Measurements from ENCODE around the gene KIFC1.
A peak's percentile ranks its signal among the peaks of the same experiment; 100 is the strongest.
"Not testable (repeated sequence)": the region's sequence is repeated elsewhere in the genome, so short reads cannot be mapped to it uniquely, and the experiment has no call there.

Gene KIFC1

DNA sequence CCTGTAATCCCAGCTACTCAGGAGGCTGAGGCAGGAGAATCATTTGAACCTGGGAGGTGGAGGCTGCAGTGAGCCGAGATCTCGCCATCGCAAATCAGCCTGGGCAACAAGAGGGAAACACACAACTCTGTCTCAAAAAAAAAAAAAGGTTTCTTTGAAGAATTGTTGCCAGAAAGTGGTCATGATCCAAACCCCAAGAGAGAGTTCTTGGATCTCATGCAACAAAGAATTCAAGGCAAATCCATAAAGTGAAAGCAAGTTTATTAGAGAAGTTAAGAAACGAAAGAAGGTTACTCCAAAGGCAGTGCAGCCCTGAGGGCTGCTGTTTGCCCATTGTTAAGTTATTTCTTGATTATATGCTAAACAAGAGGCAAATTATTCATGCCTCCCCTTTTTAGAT, 14.5 kb upstream of the KIFC1 start:
- DNase-seq: no peak

DNA sequence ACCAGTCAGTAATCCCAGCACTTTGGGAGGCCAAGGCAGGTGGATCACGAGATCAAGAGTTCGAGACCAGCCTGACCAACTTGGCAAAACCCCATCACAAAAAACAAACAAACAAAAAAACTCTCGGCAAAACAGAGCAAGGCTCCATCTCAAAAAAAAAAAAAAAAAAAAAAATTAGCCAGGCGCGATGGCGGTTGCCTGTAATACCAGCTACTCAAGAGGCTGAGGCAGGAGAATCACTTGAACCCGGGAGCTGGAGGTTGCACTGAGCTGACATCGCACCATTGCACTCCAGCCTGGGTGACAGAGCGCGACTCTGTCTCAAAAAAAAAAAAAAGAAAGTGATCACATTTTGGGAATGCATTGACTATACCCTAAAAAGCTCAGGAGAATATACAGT, 12.4 kb upstream of the KIFC1 start:
- DNase-seq: not testable (repeated sequence)

DNA sequence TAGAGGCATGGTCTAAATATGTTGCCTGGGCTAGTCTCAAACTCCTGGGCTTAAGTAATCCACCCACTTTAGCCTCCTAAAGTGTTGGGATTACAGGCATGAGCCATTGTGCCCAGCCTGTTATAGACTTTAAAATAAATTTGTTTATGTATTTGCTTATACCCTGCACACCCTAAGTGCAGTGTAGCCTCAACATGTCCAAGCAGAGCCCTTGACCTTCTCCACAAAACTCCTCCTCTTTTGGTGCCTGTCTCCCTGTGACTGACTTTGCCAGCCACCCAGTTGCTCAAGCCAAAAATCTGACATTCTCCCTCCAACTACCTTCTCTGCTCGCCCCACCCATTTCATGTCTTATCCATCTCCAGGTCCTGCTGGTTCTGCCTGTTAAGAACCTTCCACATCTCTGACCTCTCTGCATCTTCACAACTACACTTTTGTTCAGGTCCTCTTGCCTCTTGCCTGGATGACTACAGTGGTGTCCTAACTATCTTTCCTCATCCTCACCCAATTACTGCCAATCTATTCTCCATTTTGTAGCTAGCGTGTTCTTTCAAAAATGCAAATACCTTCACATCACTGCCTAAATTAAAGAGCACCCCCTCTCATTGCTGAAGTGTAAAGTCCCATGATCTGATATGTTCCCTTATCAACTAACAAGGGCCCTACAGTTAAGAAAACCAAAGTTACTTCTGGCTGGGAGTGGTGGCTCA, 11.2 kb upstream of the KIFC1 start:
- DNase-seq: no peak

DNA sequence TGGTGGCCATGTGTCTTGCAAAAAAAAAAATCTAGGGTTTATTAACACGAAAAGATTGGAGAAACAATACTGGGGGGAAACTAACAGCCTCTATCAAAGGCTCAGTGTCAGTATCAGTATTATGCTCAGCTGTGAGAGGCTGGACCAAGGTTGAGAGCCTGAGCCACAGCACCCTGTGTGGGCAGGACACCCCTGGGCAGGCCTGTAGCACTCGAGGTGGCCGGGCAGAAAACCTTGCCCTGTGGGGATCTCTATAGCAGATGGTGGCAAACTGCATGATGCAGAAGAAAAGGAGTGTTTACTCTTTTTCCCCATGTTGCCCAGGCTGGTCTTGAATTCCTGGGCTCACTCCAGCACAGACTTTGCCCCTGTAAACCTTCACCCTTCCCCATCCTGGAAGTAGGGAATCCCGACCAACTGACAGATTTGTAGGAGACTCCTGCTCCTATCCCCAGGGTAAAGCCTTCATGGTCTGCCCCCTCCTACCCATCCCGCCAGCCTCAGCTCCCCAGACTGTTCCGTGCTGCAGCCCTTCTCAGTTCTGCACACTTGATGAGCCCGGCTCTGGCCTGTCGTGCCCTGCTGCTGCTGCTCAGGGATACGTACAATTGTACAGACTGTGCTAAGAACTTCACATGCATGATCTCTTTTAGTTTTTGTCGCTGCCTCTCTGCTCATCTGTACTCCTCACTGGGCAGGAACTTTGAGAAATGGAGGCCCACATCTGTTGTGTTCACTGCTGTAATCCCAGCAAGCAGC, 8.0 kb upstream of the KIFC1 start:
- DNase-seq: no peak

DNA sequence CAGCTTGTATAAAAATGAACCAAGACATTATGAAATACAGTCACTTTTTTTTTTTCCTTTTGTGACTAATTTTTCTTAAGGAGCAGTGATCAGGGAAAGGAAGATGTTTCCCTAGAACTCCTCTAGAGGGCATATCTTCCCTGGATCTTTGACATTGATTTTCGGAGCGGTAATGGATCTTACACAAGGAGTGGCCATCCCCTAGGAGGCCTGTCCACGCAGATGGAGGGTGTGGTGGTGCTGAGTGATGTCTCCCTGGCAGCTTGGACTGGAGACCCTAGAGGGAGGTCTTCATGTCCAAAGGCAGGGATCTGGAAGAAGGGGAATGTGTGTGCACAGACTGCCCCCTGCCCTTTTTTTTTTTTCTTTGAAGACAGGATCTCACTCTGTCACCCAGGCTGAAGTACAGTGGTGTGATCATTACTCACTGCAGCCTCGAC, 7.0 kb upstream of the KIFC1 start:
- no peak for DNase-seq

DNA sequence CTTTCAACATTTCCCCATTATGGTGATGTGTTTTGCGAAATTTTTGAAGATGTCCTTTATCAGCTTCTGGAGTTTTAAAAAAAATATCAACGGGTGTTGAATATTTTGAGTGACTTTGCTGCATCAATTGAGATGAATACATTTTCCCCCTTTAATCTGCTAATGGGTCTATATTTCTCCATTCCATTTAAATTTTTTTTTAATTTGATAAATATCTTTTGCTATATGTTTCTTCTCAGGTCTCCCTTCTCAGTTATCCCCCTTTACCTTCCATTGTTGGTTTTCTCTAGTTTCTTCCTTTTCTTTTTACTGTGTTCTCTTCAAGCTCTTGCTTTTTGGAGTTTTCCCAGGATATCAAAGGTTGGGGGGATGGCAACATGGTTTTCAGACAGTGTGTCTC, 1.4 kb upstream of the KIFC1 start:
- no peak for DNase-seq

DNA sequence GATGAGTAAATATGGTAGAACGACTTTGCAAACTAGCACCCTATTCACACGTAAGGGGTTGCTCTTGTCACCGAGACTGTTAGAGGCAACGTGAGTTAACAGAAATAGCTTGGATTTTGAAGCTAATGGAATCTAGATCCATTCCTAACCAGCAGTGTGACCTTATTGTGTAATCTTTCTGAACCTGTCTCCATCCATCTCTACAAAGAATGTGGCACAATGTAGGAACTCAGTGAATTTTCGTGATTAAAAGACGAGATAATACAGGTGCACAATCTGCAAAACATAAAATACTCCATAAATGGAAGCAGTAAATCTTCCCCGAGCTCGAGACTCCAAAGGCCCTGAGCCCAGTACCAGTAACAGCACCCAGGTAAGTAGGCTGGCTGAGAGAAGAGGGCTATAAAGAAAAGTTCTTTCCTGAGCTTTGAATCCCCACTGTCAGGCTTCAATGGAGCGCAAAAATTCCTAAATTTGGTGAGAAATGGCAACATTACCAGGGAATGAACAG, 801 bp upstream of the KIFC1 start:
- DNase-seq: no peak

DNA sequence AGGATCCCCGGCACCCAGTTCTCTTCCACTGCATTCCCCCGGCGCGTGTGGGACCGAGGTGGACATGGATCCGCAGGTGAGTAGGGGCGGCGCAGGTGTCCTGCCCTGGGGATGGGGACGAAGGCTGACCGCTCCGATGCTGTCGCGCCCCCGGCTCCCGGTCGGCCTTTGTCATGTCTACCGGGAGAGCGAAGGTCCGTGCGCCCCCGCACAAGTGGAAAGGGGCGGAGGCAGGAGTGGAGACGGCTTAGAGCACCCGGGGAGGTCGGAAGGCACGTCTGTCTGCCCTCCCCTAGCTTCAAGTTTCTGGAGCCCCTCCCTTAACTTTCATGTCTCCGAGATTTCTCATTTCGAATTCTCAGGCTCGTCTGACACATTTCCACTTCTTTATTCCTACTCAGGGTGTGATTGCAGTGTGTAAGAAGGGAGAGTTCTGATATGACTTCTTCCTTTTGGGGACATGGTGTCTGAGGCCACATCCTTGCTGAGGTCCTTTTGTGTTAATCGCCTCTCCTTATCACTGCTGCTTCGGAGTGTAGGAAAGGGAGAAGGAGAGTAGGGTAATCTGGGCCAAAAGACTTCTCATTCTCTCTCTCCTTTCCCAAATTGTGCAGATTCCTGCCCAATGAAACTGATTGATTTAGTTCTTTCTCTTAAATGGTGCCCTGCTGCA, 435 bp downstream of the KIFC1 start:
- peak in 2 of 5 donors; percentile 25 to 48 for DNase-seq

DNA sequence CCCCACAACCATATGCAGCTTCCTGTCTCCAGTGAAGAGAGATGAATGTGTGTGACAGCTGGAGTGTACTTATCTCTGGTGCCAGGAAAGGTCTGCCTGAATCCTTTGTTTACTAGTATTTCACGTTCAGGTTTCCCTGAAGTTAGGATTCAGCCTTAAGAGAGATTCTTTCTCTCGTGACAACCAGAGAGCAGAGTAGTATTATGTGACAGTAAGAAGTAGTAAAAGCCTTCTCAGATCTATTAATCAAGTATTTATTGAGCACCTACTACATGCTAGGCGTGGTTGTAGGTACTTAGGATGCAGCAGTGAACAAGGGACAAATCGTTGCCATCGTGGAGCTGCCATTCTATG, 949 bp downstream of the KIFC1 start:
- peak in 1 of 5 donors; percentile 47 for DNase-seq

DNA sequence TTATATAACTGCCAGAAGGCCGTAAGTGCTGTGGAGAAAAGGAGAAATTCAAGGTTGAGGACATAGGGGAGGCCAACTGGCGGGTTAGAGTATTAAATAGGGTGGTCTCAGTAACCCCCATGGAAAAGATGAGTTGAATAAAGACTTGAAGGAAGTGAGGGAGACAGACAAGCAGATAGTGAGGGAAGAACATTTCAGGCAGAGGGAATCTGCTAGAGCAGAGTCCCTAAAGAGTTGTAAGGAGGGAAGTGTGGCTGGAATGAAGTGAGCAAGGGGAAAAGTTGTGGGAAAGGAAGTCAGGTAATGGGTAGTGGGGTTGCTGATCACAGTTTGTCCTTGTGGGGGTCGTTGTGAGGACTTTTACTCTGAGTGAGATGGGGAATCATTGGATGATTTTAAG, 1.4 kb downstream of the KIFC1 start:
- no peak for DNase-seq

DNA sequence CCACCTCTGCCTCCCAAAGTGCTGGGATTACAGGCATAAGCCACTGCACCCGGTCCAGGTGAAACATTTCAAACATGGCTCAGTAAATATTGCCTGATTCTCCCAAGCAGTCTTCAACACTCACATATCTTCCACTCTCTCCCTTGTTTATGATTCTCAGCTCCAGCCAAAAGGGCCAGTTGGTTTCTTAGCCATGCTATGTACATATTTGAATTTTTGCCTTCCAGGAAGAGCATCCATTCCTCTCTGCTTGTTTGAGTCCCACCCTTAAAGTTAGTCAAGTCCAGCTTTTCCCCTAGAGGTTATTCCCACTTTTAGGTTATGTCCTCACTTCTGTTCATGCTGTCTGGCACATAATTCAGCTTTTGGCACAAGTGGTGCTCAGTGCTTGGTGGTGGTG, 5.9 kb downstream of the KIFC1 start:
- DNase-seq: no peak

DNA sequence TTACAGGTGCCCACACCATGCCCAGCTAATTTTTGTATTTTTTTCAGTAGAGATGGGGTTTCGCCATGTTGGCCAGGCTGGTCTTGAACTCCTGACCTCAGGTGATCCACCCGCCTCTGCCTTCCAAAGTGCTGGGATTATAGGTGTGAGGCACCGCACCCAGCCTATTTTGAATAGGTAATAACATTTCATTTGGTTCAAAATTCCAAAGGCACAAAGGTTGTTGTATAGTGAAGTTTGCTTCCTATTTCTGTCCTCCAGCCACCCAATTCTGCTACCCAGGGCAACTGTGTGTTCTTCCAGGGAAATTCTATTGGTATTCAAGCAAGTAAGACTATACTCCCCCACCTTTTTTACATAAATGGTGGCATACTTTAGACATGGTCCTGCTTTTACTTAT, 7.0 kb downstream of the KIFC1 start:
- not testable (repeated sequence) for DNase-seq

DNA sequence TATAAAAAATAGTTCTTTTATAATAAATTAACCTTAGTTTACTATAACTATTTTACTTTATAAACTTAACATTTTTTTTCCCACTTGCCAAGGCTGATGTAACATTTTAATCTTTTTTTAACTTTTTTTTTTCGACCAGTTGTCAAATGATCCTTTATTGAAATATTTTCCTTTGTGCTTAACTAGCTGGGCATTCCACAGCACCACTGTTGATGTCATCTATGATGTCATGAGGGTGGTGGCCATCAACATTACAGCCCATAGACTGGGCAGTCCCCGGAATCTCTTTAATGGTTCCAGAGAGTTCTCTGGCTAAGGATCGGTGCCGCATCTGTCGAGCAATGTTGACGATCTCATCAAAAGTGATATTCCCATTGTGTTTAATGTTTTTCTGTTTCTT, 8.3 kb downstream of the KIFC1 start:
- DNase-seq: not testable (repeated sequence)

DNA sequence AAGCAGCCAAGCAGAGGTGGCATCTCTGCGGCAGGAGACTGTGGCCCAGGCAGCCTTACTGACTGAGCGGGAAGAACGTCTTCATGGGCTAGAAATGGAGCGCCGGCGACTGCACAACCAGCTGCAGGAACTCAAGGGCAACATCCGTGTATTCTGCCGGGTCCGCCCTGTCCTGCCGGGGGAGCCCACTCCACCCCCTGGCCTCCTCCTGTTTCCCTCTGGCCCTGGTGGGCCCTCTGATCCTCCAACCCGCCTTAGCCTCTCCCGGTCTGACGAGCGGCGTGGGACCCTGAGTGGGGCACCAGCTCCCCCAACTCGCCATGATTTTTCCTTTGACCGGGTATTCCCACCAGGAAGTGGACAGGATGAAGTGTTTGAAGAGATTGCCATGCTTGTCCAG, 13.3 kb downstream of the KIFC1 start:
- DNase-seq: no peak

DNA sequence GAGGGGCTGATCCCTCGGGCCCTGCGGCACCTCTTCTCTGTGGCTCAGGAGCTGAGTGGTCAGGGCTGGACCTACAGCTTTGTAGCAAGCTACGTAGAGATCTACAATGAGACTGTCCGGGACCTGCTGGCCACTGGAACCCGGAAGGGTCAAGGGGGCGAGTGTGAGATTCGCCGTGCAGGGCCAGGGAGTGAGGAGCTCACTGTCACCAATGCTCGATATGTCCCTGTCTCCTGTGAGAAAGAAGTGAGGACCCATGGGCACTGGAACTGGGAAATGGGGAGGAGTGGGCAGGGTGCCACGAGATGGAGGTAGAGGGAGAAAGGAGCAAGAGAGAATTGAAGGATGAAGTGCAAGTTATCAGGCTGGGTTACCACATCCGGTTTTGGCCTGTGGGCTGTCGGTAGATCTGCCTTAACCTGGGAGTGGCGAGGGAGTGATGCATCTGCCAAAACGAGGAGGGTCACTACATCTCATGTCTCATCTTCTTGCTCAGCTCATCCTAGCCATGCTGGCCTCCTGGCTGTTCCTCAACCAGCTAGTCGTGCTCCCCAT, 13.8 kb downstream of the KIFC1 start:
- no peak for DNase-seq

DNA sequence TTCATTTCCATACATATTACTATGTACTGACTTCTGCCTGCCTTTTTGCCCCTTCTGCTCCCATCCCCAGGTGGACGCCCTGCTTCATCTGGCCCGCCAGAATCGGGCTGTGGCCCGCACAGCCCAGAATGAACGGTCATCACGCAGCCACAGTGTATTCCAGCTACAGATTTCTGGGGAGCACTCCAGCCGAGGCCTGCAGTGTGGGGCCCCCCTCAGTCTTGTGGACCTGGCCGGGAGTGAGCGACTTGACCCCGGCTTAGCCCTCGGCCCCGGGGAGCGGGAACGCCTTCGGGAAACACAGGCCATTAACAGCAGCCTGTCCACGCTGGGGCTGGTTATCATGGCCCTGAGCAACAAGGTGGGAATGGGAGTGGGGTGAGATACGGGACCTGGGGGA, 14.5 kb downstream of the KIFC1 start:
- no peak for DNase-seq

DNA sequence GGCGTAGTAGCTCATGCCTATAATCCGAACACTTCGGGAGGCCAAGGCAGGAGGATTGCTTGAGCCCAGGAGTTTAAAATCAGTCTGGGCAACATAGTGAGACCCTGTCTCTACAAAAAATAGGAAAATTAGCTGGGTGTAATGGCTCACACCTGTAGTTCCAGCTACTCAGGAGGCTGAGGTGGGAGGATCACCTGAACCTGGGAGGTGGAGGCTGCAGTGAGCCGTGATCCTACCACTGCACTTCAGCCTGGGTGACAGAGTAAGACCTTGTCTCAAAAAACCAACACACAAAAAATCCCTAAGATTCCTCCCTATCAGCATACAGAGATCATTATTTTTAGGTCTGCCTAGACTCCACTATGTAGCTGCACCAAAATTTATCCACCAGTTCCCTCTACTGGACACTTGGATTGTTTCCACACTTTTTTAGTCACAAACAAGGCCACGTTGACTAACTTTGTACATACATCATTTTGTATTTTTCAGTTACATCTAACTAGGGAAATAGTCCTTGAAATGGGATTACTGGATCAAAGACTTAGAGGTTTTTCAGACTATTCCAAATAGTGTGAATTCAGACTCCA, 15.6 kb downstream of the KIFC1 start:
- no peak for DNase-seq

DNA sequence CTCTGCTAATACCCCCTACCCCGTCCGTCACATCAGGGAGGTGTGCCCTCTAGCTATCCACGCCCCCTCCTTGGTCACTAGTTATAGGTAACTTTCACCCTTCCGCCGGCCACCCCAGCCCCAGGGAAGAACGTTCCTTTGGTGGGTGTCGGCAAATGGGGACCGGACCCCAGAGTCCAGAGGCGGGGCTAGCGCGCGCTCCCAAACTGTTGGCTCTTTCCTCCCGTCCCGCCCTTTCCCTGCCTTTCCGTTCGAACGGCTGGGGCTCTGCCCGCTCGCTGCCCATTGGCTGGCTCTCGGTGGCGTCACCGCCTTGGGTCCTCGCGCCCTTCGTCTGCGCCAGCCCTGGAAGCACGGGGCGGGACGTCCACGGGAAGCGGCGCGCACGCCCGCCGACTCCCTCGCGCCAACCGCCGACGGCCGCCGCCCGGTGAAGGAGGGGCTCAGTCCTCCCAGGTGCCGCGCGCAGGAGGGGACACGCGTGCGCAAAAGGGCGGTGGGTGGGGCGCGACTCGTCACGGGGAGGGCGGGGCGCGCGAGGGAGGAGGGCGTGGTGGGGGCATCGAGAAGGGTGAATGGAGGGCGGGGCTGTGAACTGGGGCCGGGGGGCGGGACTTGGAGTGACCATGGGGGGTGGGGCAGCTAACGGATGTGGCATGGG, 18.6 kb downstream of the KIFC1 start:
- DNase-seq: peak; percentile 95 to 99 (median 98)

DNA sequence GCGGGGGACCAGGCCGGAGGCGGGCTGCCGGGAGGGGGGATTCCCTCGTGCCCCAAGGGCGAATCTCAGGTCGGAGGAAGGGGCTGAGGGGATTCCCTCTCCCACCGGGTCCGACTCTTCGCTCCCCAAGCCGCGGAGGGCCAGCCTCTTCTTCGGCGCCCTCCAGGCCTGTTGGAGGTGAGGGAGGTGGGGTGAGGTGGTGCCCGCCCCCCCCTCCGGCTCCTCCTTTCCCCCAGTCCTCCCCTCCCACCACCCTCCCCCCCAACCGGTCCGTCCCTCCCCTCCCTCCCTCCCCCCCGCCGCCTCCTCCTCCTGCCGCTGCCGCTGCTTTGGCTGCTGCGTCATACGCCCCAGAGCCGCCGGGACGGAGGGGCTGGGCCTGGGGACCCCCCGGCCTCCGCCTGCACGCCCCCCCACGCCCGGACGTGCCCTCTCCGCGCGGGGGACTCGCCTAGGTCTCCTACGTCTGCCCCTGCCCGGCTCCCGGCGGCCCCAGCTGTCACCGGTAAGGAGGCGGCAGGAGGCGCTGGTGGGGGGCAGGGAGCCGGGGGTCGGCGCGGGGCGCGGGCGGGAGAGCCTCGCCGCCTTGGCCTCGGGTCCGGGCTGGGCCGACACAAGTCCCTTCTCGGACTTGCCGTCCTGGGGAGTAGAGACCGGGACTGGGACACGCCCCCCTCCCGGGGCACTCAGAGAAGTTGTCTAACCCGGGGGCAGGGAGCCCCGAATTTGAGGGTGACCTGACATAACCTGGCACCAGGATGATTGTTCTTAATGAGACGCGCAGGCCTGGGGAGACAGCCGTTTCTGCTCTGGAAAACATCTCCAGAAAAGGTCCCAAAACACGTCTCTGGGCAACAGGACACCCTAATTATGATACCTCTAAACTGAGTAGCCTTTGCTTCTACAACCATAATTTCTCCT, 19.3 kb downstream of the KIFC1 start, which contains the start of gene PHF1:
PHF1 (plus strand) TSS at position 304 of the 921 bp plus-strand sequence. CDS start 1,250 bp downstream, outside the sequence.
- no peak for DNase-seq

DNA sequence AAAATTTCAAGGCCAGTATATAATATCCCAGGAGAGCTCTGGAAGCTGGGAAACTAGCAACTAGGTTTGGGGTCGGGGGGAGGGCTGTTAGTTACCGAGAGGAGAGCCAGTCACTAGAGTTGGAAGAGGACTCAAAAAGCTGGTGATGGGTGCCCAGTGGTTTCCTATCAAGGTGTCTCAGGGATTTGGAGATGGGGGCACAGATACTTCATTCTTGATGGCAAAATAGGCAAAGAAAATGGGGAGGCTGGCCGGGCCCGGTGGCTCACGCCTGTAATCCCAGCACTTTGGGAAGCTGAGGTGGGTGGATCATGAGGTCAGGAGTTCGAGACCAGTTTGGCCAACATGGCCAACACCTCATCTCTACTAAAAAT, 20.0 kb downstream of the KIFC1 start:
- no peak for DNase-seq

Data from T-helper 1 cell (primary cell).